Measurements from ENCODE around the gene TUBGCP3.

DNA sequence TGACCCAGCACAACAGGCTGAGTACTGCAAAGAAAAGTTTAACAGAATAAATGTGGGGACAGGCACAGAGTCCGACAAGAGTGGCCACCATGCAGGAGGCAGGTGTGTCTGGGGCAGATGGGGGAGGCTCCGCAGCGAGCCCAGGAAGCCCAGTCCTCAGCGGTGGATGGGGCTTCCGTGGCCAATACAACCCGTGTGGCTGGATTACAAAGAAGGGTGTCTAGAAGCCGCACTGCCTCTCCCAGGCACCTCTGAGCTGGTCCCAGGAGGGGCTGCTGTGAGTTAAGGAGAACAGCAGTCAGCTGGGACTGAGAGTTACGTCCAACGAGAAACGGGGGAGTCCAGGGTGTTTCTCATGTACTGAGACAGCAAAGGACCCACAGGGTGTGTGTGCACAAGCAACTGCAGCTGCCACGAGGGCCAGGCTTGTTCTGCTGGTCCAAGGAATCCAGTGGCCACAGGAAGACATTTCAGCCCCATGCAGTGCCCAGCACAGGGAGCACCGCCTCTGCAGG is 141.5 kb downstream of the TUBGCP3 start:
- TF ChIP-seq EZH2 (IDR thresholded peaks at IDR 0.05; ENCODE audit: borderline replicate concordance, low read length): no peak
- TF ChIP-seq, protein P1, sequence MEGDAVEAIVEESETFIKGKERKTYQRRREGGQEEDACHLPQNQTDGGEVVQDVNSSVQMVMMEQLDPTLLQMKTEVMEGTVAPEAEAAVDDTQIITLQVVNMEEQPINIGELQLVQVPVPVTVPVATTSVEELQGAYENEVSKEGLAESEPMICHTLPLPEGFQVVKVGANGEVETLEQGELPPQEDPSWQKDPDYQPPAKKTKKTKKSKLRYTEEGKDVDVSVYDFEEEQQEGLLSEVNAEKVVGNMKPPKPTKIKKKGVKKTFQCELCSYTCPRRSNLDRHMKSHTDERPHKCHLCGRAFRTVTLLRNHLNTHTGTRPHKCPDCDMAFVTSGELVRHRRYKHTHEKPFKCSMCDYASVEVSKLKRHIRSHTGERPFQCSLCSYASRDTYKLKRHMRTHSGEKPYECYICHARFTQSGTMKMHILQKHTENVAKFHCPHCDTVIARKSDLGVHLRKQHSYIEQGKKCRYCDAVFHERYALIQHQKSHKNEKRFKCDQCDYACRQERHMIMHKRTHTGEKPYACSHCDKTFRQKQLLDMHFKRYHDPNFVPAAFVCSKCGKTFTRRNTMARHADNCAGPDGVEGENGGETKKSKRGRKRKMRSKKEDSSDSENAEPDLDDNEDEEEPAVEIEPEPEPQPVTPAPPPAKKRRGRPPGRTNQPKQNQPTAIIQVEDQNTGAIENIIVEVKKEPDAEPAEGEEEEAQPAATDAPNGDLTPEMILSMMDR (conservative IDR thresholded peaks at IDR 0.05 in 1 of 2, IDR thresholded peaks at IDR 0.05 in 1 of 2; ENCODE audit: extremely low read depth in 1 of 2, insufficient read depth in 1 of 2, low read depth in 1 of 2, low read length in 2 of 2): no peak
